Activated CD4-positive, alpha-beta T cell treated with anti-CD3 and anti-CD28 coated beads, Interleukin-2, Interleukin-6, amounts not matched to agents 100 ng/mL and 50 ng/mL, durations not matched to agents 16 hours and 8 hours (primary cell): Measurements from ENCODE around the gene EFEMP2.

Experiments used
- DNase-seq: peaks from one replicate; pipeline ENCODE4 v3.0.0-alpha.2; 2020

EFEMP2 gene

DNA sequence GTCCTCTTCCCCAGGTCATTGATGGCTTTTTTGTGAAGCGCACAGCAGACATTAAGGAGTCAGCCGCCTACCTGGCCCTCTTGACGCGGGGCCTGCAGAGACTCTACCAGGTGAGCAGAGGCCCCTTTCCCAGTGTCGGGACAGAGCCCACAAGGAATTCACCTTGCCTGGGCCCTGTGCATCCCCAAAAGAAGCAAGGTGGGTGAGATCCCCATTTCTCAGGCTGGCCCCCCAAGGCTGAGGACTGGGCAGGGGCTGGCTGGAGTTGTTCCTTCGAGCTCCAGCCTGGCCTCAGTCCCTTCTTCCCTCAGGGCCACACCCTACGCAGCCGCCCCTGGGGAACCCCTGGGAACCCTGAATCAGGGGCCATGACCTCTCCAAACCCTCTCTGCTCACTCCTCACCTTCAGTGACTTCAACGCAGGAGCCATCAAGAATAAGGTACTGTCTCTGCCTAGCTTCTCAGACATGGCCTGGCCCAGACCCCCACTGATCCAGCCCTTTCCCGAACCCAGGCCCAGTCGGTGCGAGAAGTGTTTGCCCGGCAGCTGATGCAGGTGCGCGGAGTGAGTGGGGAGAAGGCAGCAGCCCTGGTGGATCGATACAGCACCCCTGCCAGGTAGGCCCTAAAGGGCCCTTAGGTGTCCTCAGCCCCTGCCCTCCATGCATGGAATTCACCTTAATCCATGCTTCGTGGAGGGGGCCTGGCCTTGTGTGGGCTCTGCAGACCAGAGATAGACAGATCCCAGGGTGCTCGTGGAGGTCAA is 7.7 kb downstream of the EFEMP2 start:
- DNase-seq: no peak

DNA sequence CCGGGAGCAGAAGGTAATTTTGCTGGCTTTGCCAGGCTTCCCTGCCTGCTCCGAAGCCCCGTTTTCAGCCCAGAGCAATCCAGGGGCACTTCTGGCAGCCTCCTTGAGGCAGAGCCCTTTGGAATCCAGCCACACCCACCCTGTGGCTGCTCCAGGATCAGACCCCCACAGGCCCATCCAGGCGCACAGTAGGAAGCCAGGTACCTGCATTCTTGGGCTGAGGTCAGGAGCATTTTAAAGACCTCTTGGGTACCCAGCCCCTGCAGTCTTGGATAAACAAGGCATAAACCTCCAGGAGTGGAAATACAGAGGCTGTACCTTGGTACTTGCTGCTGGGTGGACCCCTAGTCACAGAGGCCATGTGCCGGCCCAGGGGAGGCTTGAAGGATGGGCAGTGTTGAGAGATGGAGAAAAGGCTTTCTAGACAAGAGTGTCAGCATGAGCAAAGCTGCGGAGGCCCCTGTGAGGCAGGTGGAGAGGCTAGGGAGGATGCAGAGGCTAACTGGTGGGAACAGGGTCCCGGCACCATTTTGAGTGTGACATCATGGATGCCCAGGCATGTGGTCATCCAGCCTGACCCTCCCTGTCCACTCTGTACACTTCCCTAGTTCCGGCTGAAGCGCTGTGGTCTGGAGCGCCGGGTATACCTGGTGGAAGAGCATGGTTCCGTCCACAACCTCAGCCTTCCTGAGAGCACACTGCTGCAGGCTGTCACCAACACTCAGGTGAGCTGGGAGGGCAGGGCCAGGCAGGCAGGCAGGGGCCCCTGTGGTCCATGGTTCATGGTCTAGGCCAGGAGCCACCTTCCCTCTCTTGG is 8.5 kb downstream of the EFEMP2 start:
- DNase-seq: no peak

DNA sequence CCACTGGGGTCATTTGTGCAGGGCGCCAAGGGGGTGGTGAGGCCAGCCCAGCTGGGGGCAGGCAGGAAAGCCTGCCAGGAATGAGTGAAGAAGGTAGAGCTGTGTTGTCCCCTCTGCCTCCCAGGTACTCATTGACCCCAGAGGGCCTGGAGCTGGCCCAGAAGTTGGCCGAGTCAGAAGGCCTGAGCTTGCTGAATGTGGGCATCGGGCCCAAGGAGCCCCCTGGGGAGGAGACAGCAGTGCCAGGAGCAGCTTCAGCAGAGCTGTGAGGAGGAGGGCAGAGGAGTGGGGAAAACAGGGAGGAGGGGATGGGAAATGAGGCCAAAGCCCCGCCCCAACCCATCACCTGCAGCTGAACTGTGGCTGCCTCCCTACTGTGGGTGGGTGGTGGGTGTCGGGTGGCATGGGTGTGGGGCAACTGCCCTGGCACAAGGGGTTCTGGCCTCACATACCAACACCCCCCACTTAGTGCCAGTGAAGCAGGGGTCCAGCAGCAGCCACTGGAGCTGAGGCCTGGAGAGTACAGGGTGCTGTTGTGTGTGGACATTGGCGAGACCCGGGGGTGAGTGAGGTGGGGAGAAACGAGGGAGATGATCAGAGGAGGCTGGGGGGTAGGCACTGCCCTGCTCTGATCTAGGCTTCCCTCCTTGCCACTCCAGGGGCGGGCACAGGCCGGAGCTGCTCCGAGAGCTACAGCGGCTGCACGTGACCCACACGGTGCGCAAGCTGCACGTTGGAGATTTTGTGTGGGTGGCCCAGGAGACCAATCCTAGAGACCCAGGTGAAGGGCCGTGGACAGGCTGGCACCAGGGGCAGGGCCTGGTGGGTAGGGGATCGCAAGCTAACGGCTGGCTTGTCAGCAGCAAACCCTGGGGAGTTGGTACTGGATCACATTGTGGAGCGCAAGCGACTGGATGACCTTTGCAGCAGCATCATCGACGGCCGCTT is 9.4 kb downstream of the EFEMP2 start:
- no peak for DNase-seq

DNA sequence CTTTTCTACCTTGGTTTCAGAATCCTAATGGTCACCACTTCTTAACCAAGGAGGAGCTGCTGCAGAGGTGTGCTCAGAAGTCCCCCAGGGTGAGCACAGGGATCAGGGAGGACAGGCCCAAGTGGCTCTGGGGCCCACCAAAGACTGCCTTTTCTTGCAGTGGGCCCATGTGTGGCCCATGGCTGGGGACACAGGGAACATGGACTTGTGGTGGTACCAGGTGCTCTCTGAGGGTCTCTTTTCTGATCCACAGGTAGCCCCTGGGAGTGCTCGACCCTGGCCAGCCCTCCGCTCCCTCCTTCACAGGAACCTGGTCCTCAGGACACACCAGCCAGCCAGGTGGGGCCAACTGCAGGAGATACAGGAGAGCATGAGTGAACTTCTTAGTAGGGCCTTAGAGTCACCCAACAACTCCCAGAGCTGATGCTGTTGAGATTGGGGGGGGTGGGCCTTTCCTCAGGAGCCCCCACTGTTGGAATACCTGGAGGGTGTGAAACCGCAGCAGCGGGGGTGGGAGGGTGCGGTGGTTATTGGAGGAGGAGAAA is 10.3 kb downstream of the EFEMP2 start:
- DNase-seq: no peak

DNA sequence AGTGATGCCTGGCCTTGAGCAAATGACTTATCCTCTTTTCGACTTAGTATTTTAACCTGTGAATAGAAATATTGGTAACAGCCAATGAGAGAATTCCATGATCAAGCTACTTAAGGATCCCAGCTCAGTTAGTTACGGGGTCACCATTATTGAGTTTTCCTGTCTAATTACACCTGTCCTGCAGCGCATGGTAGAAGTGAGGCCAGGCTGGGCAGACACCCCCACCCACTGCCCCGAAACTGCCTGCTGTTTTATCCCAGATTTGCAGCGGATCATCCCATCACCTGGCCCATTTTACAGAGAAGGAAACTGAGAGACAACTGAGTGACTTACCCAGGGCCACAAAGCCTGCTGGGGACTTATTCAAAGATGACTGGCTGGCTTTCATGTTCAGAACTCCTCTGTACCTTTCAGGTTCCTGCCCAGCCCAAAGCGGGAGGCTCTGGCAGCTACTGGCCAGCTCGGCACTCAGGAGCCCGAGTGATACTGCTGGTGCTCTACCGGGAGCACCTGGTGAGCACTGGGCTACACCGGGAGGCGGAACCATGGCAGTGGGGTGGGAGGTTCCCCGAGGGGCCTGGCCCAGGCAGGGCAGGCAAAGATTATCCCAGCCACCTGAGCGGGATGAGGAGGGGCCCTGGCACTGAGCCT is 10.9 kb downstream of the EFEMP2 start:
- DNase-seq: no peak

DNA sequence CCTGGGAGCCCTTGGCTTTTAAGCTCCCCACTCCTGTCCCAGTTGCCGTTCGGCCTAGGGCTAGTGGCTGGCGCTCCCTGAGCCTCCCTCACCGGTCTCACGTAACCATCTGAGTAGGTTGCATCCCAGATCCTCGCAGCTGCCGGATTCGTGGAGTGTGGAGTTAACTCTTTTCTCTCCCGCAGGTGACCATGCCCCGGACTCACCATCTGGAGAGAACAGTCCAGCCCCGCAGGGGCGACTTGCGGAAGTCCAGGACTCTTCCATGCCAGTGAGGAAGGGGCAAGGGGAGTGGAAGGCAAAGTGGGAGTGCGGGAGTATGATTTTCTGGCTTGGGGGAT is 11.5 kb downstream of the EFEMP2 start:
- DNase-seq: no peak

DNA sequence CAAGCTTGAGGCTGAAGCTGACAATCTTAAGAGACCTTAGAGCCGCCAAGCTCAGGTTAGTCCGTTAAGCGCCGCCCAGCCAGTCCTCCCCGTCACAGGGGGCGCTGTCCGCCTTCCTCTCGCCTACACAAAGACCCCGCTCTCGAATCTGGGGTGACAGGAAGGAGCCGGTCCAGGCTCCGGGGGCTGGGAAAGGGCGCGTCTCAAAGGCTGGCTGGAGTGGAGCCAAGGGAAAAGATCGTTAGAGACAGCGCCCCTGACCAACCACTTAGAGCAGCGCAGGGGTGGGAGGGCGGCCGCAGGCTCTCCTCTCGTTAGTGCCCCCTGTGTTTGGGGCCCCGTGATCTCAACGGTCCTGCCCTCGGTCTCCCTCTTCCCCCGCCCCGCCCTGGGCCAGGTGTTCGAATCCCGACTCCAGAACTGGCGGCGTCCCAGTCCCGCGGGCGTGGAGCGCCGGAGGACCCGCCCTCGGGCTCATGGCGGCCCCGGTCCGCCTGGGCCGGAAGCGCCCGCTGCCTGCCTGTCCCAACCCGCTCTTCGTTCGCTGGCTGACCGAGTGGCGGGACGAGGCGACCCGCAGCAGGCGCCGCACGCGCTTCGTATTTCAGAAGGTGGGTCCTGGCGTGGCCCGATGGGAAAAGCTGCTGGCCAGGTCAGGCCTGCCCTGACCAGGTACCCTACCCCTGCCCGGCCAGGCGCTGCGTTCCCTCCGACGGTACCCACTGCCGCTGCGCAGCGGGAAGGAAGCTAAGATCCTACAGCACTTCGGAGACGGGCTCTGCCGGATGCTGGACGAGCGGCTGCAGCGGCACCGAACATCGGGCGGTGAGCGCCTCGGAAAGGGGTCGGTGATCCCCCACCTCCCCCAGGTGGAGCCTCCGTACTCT is 12.1 kb downstream of the EFEMP2 start, which contains the start of gene MUS81:
TSS of gene MUS81 (plus strand) at position 156 of the 887 bp plus-strand sequence. CDS start at position 477, 321 bp downstream.
- peak; percentile 97 for DNase-seq

DNA sequence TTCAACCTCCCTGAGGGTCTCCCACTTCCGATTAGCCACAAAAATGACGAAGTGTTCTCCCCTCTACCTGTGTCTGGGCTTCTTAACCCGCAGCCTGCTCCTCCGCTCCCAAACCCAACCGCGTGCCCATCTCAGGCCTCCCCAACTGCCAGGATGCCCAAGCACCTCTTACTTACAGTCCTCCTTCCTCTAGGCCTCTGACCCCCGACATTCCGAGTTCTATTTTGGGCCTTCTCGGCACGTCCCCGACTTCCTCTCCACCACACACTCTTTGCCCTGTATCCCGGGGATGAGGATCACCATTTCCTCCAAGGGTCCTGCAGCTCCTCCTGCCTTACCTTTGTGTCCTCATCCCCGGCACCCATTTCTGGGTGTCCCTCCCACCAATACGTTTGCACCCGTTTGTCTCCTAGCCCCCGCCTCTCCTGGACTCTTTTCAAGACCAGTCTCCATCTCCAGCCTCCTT is 12.8 kb downstream of the EFEMP2 start:
- DNase-seq: no peak

DNA sequence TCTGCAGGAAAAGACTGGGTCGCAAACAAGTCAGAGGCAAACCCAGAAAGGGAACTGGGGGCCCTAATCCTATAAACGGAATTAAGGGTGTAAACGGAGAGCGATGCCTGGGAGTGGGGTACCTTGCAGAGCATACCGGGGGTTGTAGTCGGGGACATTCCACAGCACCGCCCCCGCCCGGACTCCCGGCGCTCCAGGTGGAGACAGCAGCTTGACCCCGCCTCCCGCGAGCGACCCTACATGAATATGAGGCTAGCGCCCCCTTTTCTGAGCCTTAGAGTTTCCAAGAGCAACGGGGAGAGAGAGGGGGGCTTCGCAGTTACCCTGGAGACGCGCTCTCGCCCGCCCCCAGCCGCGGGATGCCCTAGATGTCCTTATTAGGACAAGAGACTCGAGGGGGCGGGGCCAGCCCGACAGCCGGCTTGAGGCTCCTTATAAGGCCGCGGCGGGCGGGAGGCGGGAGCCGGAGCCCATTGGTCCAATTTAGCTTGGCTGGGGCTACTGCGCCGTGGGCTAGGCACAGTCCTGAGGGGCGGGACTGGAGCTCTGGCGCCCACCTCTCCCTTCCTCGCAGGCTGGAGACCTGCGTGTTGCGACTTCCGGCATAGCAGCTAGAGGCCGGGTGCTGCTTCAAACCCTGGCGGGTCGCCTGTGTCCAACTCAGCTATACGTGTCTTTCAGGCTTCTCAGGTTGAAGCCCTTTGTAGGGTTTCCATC is 13.3 kb downstream of the EFEMP2 start:
- peak; percentile 99 for DNase-seq

DNA sequence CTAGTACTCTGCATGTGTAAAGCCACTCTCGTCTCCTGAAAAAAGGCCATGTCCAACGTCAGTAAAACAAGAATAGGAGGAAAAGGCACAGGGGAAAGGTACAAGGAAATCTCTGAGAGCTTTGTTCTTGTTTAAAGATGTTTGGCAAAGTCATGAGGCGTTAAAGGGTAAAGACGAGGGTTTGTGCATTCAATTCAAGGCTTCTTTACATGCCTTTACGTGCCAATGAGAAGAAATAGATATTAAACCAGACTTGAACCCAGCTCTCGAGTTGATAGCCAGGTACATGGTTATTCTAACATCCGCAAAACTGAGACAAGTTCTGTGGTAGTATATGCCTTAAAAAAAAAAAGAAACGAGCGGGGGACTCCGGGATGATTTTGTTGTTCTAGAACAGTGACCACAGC is 13.9 kb downstream of the EFEMP2 start:
- no peak for DNase-seq

DNA sequence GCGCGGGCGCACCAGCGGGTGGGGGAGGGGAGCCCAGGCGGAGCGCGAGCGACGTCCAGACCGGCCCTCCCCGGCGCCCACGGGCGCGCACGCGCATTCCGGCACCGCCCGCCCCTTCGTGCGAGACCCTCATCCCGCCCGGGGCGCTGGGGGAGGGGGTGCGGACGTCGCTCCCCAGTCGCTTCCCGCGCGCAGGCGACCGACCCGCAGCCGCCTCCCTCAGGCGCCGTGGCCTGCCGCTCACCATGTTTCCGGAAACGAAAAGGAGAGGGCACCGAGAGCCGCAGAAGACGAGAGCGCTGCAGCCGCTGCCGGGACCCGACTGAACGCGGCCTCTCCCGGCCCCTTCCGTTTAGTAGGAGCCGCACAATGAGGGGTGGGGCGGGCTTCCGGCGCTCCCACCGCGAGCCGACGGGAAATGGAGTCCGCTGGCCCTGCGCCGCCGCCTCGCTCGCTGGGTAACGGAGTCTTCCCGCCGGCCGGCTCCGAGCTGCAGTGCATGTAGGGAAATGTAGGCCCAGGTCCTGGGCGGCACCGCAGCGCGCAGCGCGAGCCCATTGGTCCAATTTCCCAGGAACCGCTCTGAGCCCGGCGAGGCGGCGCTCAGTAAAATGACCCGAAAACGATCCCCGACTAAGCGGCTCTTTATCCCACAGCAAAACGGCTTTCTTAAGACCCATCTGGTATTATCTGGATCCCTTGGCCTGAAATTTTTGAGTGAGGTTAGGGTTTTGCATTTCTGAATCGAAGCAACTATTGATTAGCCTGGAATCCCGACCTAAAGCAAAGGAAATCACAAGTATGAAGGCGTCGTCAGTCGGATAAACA is 14.5 kb downstream of the EFEMP2 start, which contains the start of gene CFL1:
TSS of gene CFL1 (minus strand) at position 328 of the 828 bp plus-strand sequence. CDS start at position 247, 81 bp downstream.
- peak; percentile 99 for DNase-seq

DNA sequence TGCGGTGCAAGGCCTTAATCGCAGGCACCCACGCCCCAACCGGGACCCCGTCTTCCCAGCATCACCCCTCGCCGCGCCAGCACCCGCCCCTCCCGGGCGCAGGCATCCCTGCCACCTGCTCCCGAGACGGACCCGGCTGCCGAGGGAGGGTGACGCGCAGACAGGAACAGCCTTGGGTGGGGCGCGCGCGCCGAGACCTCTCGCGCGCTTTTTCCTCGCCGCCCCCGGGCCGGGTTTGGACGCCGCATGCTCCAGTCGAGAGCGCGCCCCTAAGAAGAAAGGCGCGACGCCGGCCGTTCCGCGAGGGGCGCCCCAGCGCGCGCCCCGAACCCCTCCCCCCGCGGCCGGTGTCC is 15.1 kb downstream of the EFEMP2 start:
- no peak for DNase-seq

DNA sequence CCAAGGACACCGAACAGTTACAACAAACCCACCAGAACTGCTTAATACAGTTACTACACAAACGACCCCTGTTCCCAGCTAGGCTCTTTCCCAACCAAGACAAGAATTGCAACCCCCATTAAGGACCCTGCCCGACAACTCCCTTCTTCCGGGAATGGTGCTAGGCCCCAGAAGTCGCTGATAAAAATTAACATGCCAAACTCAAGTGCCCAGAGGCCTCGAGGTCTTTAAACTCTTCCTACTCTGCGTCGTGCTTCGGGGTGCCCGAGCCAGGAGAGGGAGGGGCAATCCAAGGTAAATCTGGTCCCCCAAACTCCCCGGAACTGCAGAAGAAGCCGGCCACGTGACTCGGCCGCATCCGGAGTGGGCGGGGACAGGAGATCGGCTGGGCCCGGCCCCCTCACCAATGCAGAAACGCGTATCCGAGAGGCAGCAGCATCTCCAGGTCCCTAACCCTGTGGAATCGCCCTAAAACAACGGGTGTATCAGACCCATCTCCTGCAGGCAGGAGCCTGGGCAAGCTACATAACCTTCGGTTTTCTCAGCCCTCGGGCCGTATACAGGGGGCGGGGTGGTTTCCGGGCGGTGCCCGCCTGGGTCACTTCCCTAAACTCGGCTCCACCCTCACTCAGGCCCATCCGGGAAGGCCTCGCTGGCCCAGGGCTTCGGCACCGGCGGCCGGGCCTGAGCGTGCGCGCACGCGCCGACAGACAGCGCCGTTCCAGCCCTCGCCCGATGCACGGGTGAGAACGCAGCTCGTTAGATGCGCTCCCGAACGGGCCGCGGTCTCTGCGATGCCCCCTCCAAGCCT is 15.7 kb downstream of the EFEMP2 start:
- DNase-seq: peak; percentile 88

DNA sequence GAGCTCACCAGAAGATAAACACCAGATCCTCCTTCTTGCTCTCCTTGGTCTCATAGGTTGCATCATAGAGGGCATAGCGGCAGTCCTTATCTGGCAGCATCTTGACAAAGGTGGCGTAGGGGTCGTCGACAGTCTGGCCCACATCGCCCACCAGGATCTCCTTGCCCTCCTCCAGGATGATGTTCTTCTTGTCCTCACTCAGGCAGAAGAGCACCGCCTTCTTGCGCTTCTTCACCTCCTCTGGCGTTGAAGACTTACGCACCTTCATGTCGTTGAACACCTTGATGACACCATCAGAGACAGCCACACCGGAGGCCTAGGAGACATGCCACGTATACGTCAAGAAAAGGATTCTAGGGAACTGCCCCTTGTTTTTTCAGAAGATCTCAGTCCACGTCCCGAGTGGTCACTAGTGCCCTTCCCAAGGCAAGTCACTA is 16.7 kb downstream of the EFEMP2 start:
- no peak for DNase-seq

DNA sequence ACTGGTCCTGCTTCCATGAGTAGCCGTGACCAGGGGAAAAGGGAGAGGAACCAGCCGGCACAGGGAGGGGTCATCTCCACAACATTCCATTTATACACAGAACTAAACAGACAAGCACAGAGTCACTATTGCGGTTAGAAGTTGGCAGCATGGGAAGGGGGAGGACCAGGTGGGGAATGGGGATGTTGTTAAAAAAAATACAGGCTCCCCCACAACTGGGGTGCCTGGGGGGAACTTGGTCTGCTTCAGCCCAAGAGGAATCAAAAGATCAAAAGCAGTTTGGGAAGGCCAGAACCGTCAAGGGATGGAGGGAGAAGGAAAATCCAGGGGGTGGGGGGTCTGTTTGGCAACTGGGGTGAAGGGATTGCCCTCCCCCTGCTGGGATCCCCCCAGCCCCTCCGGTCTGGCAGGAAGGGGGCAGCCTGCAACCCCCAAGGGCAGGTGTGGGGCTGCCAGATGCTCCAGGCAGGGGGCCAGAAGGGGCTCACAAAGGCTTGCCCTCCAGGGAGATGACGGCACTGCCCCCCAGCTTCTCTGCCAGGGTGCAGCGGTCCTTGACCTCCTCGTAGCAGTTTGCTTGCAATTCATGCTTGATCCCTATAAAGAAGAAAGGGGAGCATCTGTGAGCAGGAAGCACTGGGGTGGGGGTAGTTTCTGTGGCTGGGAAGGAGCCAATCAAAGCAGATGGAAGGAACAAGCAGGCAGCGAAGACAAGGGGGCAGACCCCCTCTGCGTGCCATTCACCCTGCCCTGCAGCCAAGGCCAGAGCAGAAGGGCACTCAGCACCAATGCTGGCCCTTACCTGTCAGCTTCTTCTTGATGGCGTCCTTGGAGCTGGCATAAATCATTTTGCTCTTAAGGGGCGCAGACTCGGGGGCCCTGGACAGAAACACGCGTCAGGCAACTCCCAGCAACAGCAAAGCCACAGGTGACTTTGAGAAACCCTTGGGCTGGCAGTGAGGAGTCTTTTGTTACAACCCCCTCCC is 17.5 kb downstream of the EFEMP2 start:
- no peak for DNase-seq

DNA sequence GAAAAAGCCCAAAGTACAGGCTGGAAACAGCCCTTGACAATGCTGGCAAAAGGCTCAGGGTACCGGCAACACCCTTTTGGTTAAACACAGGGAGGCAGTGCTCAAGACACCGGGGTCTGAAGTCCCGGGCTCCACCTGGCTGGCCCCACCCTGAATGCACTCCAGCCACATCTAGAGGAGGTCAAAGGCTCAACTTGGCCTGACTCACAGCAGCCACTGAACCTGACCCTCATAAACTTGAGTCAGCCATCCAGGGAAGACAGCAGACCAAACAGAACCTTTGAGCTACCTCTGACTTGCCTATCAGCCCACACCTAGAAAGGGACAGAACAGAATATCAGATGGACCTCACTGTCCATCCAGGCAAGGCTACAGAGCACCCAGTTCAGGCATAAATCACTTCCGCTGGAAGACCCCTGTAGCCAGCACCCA is 18.4 kb downstream of the EFEMP2 start:
- DNase-seq: no peak
